Vagina (tissue), 2 donors: ENCODE results near the gene SLC6A13.

Source experiments
- CTCF ChIP-seq, 3 experiments: fragments of 450-650 bp in 2 of 3; fragments of 200-600 bp in 1 of 3; sonication (generic) in 1 of 3; IDR thresholded peaks; one replicate each; pipeline ENCODE4 v1.5.1; 2017 to 2019; ENCODE audit warnings: antibody characterized with exemption in 3 of 3, mild to moderate bottlenecking in 2 of 3, moderate library complexity in 2 of 3
- POLR2A ChIP-seq, 2 donors: fragments of 450-650 bp; IDR thresholded peaks; one replicate each; pipeline ENCODE4 v1.6.1; 2017; ENCODE audit warnings: antibody characterized with exemption in 2 of 2, mild to moderate bottlenecking in 2 of 2, moderate library complexity in 2 of 2

GRCh38 chr12:237026-237815 is 25.4 kb downstream of the SLC6A13 start:
- no peak for TF ChIP-seq CTCF (IDR thresholded peaks at IDR 0.05)
- no peak for TF ChIP-seq POLR2A (IDR thresholded peaks at IDR 0.05)
